HepG2 (cell line): ENCODE data around the gene CNPPD1. TPM values are rescaled to one million over a fixed set of nuclear protein-coding genes. Genes with fewer than 3 reads are reported as not detected.

Experiments
- CENPT ChIP-seq: sonication (generic); formaldehyde crosslinking; IDR thresholded peaks from 2 replicates; pipeline ENCODE4 v1.8.0; 2022; ENCODE audit warnings: low read depth, mild to moderate bottlenecking, moderate library complexity, missing genetic modification reagents
- ISL2 ChIP-seq: sonication (generic); formaldehyde crosslinking; IDR thresholded peaks from 2 replicates; pipeline ENCODE4 v1.5.0; 2020; ENCODE audit warnings: missing genetic modification reagents
- POLR2G ChIP-seq: fragments of 200-400 bp; formaldehyde crosslinking; IDR thresholded peaks from 2 replicates; pipeline ENCODE4 v1.6.1; 2018; ENCODE audit warnings: mild to moderate bottlenecking, low read depth, low read length, moderate library complexity
- SIX4 ChIP-seq: sonication (generic); formaldehyde crosslinking; IDR thresholded peaks from 2 replicates; pipeline ENCODE4 v1.4.0; 2020; ENCODE audit warnings: missing genetic modification reagents
- ZBTB7A ChIP-seq: sonication (generic); formaldehyde crosslinking; IDR thresholded peaks from 2 replicates; pipeline ENCODE4 v1.8.0; 2022; ENCODE audit warnings: mild to moderate bottlenecking, missing genetic modification reagents
- ZFP36L2 ChIP-seq: sonication (generic); formaldehyde crosslinking; IDR thresholded peaks from 2 replicates; pipeline ENCODE4 v1.4.0; 2020; ENCODE audit warnings: missing genetic modification reagents
- ZMYM3 ChIP-seq: sonication (generic); formaldehyde crosslinking; IDR thresholded peaks from 2 replicates; pipeline ENCODE4 v1.5.1; 2020; ENCODE audit warnings: mild to moderate bottlenecking, missing genetic modification reagents
- ZNF124 ChIP-seq: sonication (generic); formaldehyde crosslinking; IDR thresholded peaks from 2 replicates; pipeline ENCODE4 v1.4.0; 2020; ENCODE audit warnings: missing genetic modification reagents
- ZNF775 ChIP-seq: sonication (generic); formaldehyde crosslinking; IDR thresholded peaks from 2 replicates; pipeline ENCODE4 v1.4.0; 2020; ENCODE audit warnings: missing genetic modification reagents, mild to moderate bottlenecking, moderate library complexity, borderline replicate concordance
- polyA plus RNA-seq, 8 experiments: library from polyadenylated mRNA; depleted of rRNA in 3 of 8; stranded (reverse) in 7 of 8; unstranded in 1 of 8; fragments of >200 nt; fragmentation: Illumina TruSeq in 4 of 8; extraction: Trizol in 4 of 8; gene quantifications; 2 replicates each; pipeline versions ENCODE4 v1.2.1 to v1.2.3, GENCODE V29; 2011 to 2016; ENCODE audit warnings: low read depth in 4 of 8, missing spikeins in 1 of 8, mixed read lengths in 1 of 8; ENCODE audit not compliant: insufficient read depth in 1 of 8
- total RNA-seq, 5 experiments: library from RNA; depleted of rRNA; stranded (reverse); fragments of >200 nt; fragmentation: Illumina TruSeq; extraction: Trizol; gene quantifications; 2 replicates each; pipeline ENCODE4 v1.2.3, GENCODE V29; 2016; ENCODE audit warnings: low read depth in 1 of 5
- TF ChIP-seq, protein P1 (sequence below): sonication (generic); formaldehyde crosslinking; IDR thresholded peaks from one replicate; pipeline ENCODE4 v1.5.1; 2020; ENCODE audit warnings: mild to moderate bottlenecking, missing genetic modification reagents; ENCODE audit errors: not compliant biosample characterization
- TF ChIP-seq, protein P2 (sequence below): sonication (generic); formaldehyde crosslinking; conservative IDR thresholded peaks from 2 replicates; pipeline ENCODE4 v1.4.0; 2020; ENCODE audit warnings: missing genetic modification reagents
- TF ChIP-seq, protein P3 (sequence below): sonication (generic); formaldehyde crosslinking; IDR thresholded peaks from 2 replicates; pipeline ENCODE4 v1.4.0; 2020; ENCODE audit warnings: missing genetic modification reagents, borderline replicate concordance
- TF ChIP-seq, protein P4 (sequence below): sonication (generic); formaldehyde crosslinking; IDR thresholded peaks from 2 replicates; pipeline ENCODE4 v1.8.1; 2023; ENCODE audit warnings: mild to moderate bottlenecking, missing genetic modification reagents

CNPPD1 gene
- total and polyA plus RNA-seq, 2 of the 13 experiments (the other 11 are each of a cell fraction or from before 2014, with no cell fraction given), result 35.5 to 49.4 TPM

DNA sequence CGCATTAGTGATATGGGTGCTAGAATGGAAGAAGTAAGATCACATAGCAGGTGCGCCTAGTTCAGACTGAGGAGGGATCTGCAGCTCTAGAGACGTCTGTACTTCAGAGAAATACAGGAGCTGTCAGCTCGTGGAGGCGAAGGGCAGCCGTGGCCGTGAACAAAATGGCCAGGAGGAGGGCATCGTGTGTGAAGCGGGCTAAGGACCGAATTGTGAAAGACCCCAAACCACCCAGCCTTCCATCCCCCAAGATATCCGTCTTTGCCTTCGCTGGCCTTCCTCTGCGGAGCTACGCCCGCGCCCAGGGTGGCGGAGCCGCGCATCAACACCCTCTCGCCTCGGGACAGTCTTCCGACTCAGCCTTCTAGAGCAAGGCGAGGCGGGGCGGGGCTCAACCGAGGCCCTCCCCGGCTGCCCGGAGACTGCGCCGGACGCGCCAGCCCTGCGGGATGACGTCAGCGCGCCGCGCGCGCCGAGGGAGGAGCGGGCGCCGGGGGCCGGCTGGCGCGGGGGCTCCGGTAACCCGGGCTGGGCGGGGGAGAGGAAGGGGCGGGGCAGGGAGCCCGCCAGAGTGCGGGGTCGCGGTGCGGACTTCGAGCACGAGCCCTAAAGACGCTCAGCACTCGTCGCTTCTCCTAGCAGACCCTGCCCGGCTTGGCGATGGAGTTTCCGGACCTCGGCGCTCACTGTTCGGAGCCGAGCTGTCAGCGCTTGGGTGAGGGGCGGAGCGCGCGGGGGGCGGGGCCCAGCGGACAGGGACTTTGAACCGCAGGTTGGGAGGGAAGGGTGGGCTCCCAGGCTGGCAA lies 29.8 kb upstream of the CNPPD1 start, which contains the start of gene ZFAND2B (continued):
- TF ChIP-seq ZNF775 (CRISPR knock-in tag) (no peak), POLR2G (peak; percentile 99), ZNF124 (CRISPR knock-in tag) (peak; percentile 85), SIX4 (peak; percentile 4; the same call in 1 of the 2 replicates), ISL2 (CRISPR knock-in tag) (0 out of 2 replicates have a peak, but pooled peaks have one; percentile 15), ZBTB7A (CRISPR knock-in tag) (no peak), ZFP36L2 (CRISPR knock-in tag) (no peak), CENPT (CRISPR knock-in tag) (no peak), ZMYM3 (0 out of 2 replicates have a peak, but pooled peaks have one; percentile 50)
- TF ChIP-seq, protein P1, sequence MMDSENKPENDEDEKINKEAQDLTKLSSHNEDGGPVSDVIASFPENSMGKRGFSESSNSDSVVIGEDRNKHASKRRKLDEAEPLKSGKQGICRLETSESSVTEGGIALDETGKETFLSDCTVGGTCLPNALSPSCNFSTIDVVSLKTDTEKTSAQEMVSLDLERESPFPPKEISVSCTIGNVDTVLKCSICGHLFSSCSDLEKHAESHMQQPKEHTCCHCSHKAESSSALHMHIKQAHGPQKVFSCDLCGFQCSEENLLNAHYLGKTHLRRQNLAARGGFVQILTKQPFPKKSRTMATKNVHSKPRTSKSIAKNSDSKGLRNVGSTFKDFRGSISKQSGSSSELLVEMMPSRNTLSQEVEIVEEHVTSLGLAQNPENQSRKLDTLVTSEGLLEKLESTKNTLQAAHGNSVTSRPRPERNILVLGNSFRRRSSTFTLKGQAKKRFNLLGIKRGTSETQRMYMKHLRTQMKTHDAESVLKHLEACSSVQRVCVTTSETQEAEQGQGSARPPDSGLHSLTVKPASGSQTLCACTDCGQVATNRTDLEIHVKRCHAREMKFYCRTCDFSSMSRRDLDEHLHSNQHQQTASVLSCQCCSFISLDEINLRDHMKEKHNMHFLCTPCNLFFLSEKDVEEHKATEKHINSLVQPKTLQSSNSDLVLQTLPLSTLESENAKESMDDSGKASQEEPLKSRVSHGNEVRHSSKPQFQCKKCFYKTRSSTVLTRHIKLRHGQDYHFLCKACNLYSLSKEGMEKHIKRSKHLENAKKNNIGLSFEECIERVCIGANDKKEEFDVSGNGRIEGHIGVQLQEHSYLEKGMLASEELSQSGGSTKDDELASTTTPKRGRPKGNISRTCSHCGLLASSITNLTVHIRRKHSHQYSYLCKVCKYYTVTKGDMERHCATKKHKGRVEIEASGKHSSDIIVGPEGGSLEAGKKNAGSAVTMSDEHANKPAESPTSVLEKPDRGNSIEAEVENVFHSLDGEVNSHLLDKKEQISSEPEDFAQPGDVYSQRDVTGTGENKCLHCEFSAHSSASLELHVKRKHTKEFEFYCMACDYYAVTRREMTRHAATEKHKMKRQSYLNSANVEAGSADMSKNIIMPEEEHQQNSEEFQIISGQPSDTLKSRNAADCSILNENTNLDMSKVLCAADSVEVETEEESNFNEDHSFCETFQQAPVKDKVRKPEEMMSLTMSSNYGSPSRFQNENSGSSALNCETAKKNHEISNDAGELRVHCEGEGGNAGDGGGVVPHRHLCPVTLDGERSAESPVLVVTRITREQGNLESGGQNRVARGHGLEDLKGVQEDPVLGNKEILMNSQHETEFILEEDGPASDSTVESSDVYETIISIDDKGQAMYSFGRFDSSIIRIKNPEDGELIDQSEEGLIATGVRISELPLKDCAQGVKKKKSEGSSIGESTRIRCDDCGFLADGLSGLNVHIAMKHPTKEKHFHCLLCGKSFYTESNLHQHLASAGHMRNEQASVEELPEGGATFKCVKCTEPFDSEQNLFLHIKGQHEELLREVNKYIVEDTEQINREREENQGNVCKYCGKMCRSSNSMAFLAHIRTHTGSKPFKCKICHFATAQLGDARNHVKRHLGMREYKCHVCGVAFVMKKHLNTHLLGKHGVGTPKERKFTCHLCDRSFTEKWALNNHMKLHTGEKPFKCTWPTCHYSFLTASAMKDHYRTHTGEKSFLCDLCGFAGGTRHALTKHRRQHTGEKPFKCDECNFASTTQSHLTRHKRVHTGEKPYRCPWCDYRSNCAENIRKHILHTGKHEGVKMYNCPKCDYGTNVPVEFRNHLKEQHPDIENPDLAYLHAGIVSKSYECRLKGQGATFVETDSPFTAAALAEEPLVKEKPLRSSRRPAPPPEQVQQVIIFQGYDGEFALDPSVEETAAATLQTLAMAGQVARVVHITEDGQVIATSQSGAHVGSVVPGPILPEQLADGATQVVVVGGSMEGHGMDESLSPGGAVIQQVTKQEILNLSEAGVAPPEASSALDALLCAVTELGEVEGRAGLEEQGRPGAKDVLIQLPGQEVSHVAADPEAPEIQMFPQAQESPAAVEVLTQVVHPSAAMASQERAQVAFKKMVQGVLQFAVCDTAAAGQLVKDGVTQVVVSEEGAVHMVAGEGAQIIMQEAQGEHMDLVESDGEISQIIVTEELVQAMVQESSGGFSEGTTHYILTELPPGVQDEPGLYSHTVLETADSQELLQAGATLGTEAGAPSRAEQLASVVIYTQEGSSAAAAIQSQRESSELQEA (CRISPR knock-in tag), result no peak
- TF ChIP-seq, protein P2, sequence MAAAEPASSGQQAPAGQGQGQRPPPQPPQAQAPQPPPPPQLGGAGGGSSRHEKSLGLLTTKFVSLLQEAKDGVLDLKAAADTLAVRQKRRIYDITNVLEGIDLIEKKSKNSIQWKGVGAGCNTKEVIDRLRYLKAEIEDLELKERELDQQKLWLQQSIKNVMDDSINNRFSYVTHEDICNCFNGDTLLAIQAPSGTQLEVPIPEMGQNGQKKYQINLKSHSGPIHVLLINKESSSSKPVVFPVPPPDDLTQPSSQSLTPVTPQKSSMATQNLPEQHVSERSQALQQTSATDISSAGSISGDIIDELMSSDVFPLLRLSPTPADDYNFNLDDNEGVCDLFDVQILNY (CRISPR knock-in tag), result no peak
- TF ChIP-seq, protein P3, sequence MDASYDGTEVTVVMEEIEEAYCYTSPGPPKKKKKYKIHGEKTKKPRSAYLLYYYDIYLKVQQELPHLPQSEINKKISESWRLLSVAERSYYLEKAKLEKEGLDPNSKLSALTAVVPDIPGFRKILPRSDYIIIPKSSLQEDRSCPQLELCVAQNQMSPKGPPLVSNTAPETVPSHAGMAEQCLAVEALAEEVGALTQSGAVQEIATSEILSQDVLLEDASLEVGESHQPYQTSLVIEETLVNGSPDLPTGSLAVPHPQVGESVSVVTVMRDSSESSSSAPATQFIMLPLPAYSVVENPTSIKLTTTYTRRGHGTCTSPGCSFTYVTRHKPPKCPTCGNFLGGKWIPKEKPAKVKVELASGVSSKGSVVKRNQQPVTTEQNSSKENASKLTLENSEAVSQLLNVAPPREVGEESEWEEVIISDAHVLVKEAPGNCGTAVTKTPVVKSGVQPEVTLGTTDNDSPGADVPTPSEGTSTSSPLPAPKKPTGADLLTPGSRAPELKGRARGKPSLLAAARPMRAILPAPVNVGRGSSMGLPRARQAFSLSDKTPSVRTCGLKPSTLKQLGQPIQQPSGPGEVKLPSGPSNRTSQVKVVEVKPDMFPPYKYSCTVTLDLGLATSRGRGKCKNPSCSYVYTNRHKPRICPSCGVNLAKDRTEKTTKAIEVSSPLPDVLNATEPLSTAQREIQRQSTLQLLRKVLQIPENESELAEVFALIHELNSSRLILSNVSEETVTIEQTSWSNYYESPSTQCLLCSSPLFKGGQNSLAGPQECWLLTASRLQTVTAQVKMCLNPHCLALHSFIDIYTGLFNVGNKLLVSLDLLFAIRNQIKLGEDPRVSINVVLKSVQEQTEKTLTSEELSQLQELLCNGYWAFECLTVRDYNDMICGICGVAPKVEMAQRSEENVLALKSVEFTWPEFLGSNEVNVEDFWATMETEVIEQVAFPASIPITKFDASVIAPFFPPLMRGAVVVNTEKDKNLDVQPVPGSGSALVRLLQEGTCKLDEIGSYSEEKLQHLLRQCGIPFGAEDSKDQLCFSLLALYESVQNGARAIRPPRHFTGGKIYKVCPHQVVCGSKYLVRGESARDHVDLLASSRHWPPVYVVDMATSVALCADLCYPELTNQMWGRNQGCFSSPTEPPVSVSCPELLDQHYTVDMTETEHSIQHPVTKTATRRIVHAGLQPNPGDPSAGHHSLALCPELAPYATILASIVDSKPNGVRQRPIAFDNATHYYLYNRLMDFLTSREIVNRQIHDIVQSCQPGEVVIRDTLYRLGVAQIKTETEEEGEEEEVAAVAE (CRISPR knock-in tag), result peak; percentile 50; the same call in 1 of the 2 replicates
- TF ChIP-seq, protein P4, sequence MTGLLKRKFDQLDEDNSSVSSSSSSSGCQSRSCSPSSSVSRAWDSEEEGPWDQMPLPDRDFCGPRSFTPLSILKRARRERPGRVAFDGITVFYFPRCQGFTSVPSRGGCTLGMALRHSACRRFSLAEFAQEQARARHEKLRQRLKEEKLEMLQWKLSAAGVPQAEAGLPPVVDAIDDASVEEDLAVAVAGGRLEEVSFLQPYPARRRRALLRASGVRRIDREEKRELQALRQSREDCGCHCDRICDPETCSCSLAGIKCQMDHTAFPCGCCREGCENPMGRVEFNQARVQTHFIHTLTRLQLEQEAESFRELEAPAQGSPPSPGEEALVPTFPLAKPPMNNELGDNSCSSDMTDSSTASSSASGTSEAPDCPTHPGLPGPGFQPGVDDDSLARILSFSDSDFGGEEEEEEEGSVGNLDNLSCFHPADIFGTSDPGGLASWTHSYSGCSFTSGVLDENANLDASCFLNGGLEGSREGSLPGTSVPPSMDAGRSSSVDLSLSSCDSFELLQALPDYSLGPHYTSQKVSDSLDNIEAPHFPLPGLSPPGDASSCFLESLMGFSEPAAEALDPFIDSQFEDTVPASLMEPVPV (CRISPR knock-in tag), result peak; percentile 89
